G401 (cell line): ENCODE results near the gene HACE1. TPM values are rescaled to one million over a fixed set of nuclear protein-coding genes. Genes with fewer than 3 reads are reported as not detected.
"Not testable (repeated sequence)": the region's sequence is repeated elsewhere in the genome, so short reads cannot be mapped to it uniquely, and the experiment has no call there.

Source experiments
- DNase-seq: peaks from one replicate; pipeline ENCODE4 v3.0.0-alpha.2; 2015; ENCODE audit warnings: low spot score
- in situ Hi-C: cut with HindIII; loops from 2 replicates; pipeline ENCODE4 v1.10.0; 2016; ENCODE audit warnings: low sequenced_read_pairs, mixed read lengths
- total RNA-seq: library from RNA; depleted of rRNA; stranded (reverse); fragments of >200 nt; shearing (Covaris generic); gene quantifications from 2 replicates; pipeline ENCODE4 v1.2.3, GENCODE V29; 2014

HACE1 gene
- total RNA-seq, 1 experiment from 2014 or later = 68.8 TPM

- in situ Hi-C loops = no loop called here
- DNase-seq = no peak
Measured at GRCh38 chr6:104753251-104753650, 106.5 kb downstream of the HACE1 start.

- in situ Hi-C loops = no loop called here
- no peak for DNase-seq
Measured at GRCh38 chr6:104750449-104750848, 109.3 kb downstream of the HACE1 start.

GRCh38 chr6:104739124-104739523 lies 120.6 kb downstream of the HACE1 start:
- DNase-seq, in situ Hi-C loops: not testable (repeated sequence)

- in situ Hi-C loops, DNase-seq: not testable (repeated sequence)
Measured at GRCh38 chr6:104737567-104737966, 122.2 kb downstream of the HACE1 start.

- in situ Hi-C loops = no loop called here
- DNase-seq = no peak
Measured at GRCh38 chr6:104736545-104736944, 123.2 kb downstream of the HACE1 start.

- no peak for DNase-seq
- in situ Hi-C loops = no loop called here
Measured at GRCh38 chr6:104730450-104730849, 129.3 kb downstream of the HACE1 start.

GRCh38 chr6:104729433-104729832 lies 130.3 kb downstream of the HACE1 start:
- in situ Hi-C loops = no loop called here
- DNase-seq = no peak

GRCh38 chr6:104728448-104728847 lies 131.3 kb downstream of the HACE1 start:
- in situ Hi-C loops = no loop called here
- no peak for DNase-seq

GRCh38 chr6:104718672-104719071 lies 141.0 kb downstream of the HACE1 start:
- no peak for DNase-seq
- in situ Hi-C loops = no loop called here

- no peak for DNase-seq
- in situ Hi-C loops = no loop called here
Measured at GRCh38 chr6:104716858-104717257, 142.9 kb downstream of the HACE1 start.

GRCh38 chr6:104714796-104715195 lies 144.9 kb downstream of the HACE1 start:
- in situ Hi-C loops = no loop called here
- no peak for DNase-seq

- in situ Hi-C loops = no loop called here
Measured at GRCh38 chr6:104713982-104714381, 145.7 kb downstream of the HACE1 start.

GRCh38 chr6:104711371-104711770 lies 148.3 kb downstream of the HACE1 start:
- DNase-seq = no peak
- in situ Hi-C loops = no loop called here

More at GRCh38 chr6:104713982-104714381, 145.7 kb downstream of the HACE1 start:
- no peak for DNase-seq

- no peak for DNase-seq
- in situ Hi-C loops = no loop called here
Measured at GRCh38 chr6:104710543-104711335, 149.0 kb downstream of the HACE1 start.

GRCh38 chr6:104705916-104706442 lies 153.7 kb downstream of the HACE1 start:
- in situ Hi-C loops = no loop called here
- DNase-seq = no peak

- in situ Hi-C loops = no loop called here
- no peak for DNase-seq
Measured at GRCh38 chr6:104705095-104705707, 154.5 kb downstream of the HACE1 start.

- DNase-seq = no peak
- in situ Hi-C loops = no loop called here
Measured at GRCh38 chr6:104704191-104704590, 155.5 kb downstream of the HACE1 start.

- in situ Hi-C loops = no loop called here
Measured at GRCh38 chr6:104702126-104702841, 157.4 kb downstream of the HACE1 start.

GRCh38 chr6:104700371-104701185 lies 159.1 kb downstream of the HACE1 start:
- in situ Hi-C loops = no loop called here
- peak; percentile 80 for DNase-seq

More at GRCh38 chr6:104702126-104702841, 157.4 kb downstream of the HACE1 start:
- peak; percentile 59 for DNase-seq
